B cell (primary cell): Measurements from ENCODE around the gene PPP1R3C. TPM values are rescaled to one million over a fixed set of nuclear protein-coding genes. Genes with fewer than 3 reads are reported as not detected.

ENCODE experiments used
- ATAC-seq: fragments of 200-7000 bp; cut with Tn5 transposase; one replicate; pipeline ENCODE4 v1.10.0; 2021; ENCODE audit warnings: low read depth, mild to moderate bottlenecking, moderate number of reproducible peaks, moderate library complexity
- CTCF ChIA-PET: fragments of 350-600 bp; sonication (Branson Sonifier 250); formaldehyde crosslinking; loops from one replicate; lab custom pipeline; 2021; ENCODE audit warnings: antibody characterized with exemption, inconsistent platforms; lab: Charles Lee
- POLR2A ChIA-PET: fragments of 350-600 bp; sonication (Branson Sonifier 250); formaldehyde crosslinking; loops from one replicate; lab custom pipeline; 2021; ENCODE audit warnings: antibody characterized with exemption; lab: Charles Lee
- DNase-seq: peaks from one replicate; pipeline ENCODE4 v3.0.0; 2013
- H2AFZ ChIP-seq: 2 replicates; pipeline ENCODE4 v1.6.1; 2012; ENCODE audit warnings: mild to moderate bottlenecking, low read depth, low read length; ENCODE audit not compliant: insufficient read depth, poor library complexity, severe bottlenecking
- H3K27ac ChIP-seq, 2 donors: 1 replicate in 1 of 2; 2 replicates in 1 of 2; pipeline ENCODE4 v1.5.1; 2012 to 2013; ENCODE audit warnings: low read length in 2 of 2, mild to moderate bottlenecking in 2 of 2, moderate library complexity in 1 of 2
- H3K27me3 ChIP-seq, 4 experiments: fragments of 200-600 bp in 1 of 4; sonication (generic) in 1 of 4; replicated peaks in 1 of 4; 1 replicate in 2 of 4; 2 replicates in 2 of 4; pipeline versions ENCODE4 v1.6.1 to v1.7.0; 2013 to 2016; ENCODE audit warnings: low read length in 3 of 4, mild to moderate bottlenecking in 2 of 4, mixed read lengths in 1 of 4, moderate library complexity in 1 of 4; ENCODE audit not compliant: insufficient read depth in 4 of 4, control insufficient read depth in 3 of 4; ENCODE audit errors: control extremely low read depth in 1 of 4
- H3K36me3 ChIP-seq, 2 experiments: replicated peaks in 1 of 2; 1 replicate in 1 of 2; 2 replicates in 1 of 2; pipeline versions ENCODE4 v1.6.1 to v1.7.1; 2013; ENCODE audit warnings: low read length in 1 of 2; ENCODE audit not compliant: insufficient read depth in 2 of 2, control insufficient read depth in 1 of 2; ENCODE audit errors: control extremely low read depth in 1 of 2, extremely low read depth in 1 of 2
- H3K4me1 ChIP-seq, 2 donors: fragments of 200-600 bp in 1 of 2; sonication (generic) in 1 of 2; 1 replicate in 1 of 2; 2 replicates in 1 of 2; pipeline versions ENCODE4 v1.5.1 to v1.6.1; 2013 to 2017; ENCODE audit warnings: low read length in 2 of 2; ENCODE audit not compliant: control insufficient read depth in 2 of 2, insufficient read depth in 2 of 2
- H3K4me2 ChIP-seq: replicated peaks from 2 replicates; pipeline ENCODE3; 2012; ENCODE audit warnings: mild to moderate bottlenecking, low read depth, low read length; ENCODE audit not compliant: poor library complexity, severe bottlenecking
- H3K4me3 ChIP-seq, 5 experiments: fragments of 200-600 bp in 1 of 5; sonication (generic) in 1 of 5; 1 replicate in 3 of 5; 2 replicates in 2 of 5; pipeline versions ENCODE4 v1.5.1 to v1.7.0; 2011 to 2016; ENCODE audit warnings: low read length in 4 of 5, mild to moderate bottlenecking in 4 of 5, low read depth in 2 of 5, control low read depth in 1 of 5, moderate library complexity in 1 of 5; ENCODE audit not compliant: insufficient read depth in 1 of 5; ENCODE audit errors: control extremely low read depth in 1 of 5, extremely low read depth in 1 of 5
- H3K79me2 ChIP-seq: fragments of 200-600 bp; sonication (generic); one replicate; pipeline ENCODE4 v1.6.0; 2016; ENCODE audit warnings: low read length; ENCODE audit not compliant: control insufficient read depth, insufficient read depth
- H3K9ac ChIP-seq: fragments of 200-600 bp; sonication (generic); 2 replicates; pipeline ENCODE4 v1.6.1; 2017; ENCODE audit warnings: mild to moderate bottlenecking, low read length, moderate library complexity
- H3K9me3 ChIP-seq, 3 donors: one replicate each; pipeline versions ENCODE4 v1.6.1 to v1.7.1; 2013; ENCODE audit warnings: low read length in 2 of 3; ENCODE audit not compliant: control insufficient read depth in 2 of 3, insufficient read depth in 1 of 3; ENCODE audit errors: control extremely low read depth in 1 of 3
- H4K20me1 ChIP-seq: 2 replicates; pipeline ENCODE4 v1.6.0; 2012; ENCODE audit warnings: mild to moderate bottlenecking, low read length; ENCODE audit not compliant: insufficient read depth, control insufficient read depth, poor library complexity, severe bottlenecking
- H3K27ac Mint-ChIP-seq: one replicate; pipeline ENCODE4 v1.8.0; 2021; ENCODE audit warnings: mixed read lengths
- H3K27me3 Mint-ChIP-seq: one replicate; pipeline ENCODE4 v1.8.0; 2021; ENCODE audit warnings: mixed read lengths
- H3K4me1 Mint-ChIP-seq: one replicate; pipeline ENCODE4 v1.8.0; 2021; ENCODE audit warnings: mixed read lengths
- H3K4me3 Mint-ChIP-seq: one replicate; pipeline ENCODE4 v1.8.0; 2021; ENCODE audit warnings: mixed read lengths
- H3K9me3 Mint-ChIP-seq: one replicate; pipeline ENCODE4 v1.8.0; 2022; ENCODE audit warnings: mixed read lengths; ENCODE audit not compliant: insufficient read depth
- CTCF ChIP-seq: fragments of 200-600 bp; IDR thresholded peaks from one replicate; pipeline ENCODE4 v1.8.0; 2022; ENCODE audit warnings: antibody characterized with exemption, mild to moderate bottlenecking
- EZH2 ChIP-seq: IDR thresholded peaks from 2 replicates; pipeline ENCODE4 v1.6.1; 2012; ENCODE audit warnings: borderline replicate concordance, low read depth, mild to moderate bottlenecking, moderate library complexity, low read length; ENCODE audit not compliant: insufficient read depth, poor library complexity, severe bottlenecking
- WGBS: methylation state at CpG from one replicate; pipeline ENCODE4 v1.1.5; 2013; ENCODE audit warnings: missing lambda C conversion rate; ENCODE audit not compliant: insufficient coverage; 5-methylcytosine and 5-hydroxymethylcytosine counted together
- intact Hi-C: fragments of 100-400 bp; cut with micrococcal nuclease; formaldehyde crosslinking; loops from one replicate; pipeline ENCODE4 v1.10.0; 2022
- polyA plus RNA-seq: library from polyadenylated mRNA; depleted of rRNA; stranded (reverse); fragments of >200 nt; gene quantifications from 2 replicates; pipeline ENCODE4 v1.2.3, GENCODE V29; 2012
- total RNA-seq, 2 donors: library from RNA; stranded (reverse); fragments of 120-200 nt in 1 of 2; gene quantifications; 1 replicate in 1 of 2; 2 replicates in 1 of 2; pipeline versions ENCODE4 v1.2.3 to v1.2.4, GENCODE V29; 2013 to 2022

The PPP1R3C gene
- total and polyA plus RNA-seq, 2 donors (not counting 1 experiment from before 2014, with no cell fraction given): not detected

GRCh38 chr10:91592266-91592975 is 40.5 kb downstream of the PPP1R3C start:
- 94% methylated on average over 7 of the region's 8 CpGs for WGBS
- no peak overlapping the region for H3K4me2 ChIP-seq
- Mint-ChIP-seq H3K4me3 (no peak overlapping the region), H3K27me3 (peaks cover 25% of the 10 kb centered on the region), H3K9me3 (no peaks in the 10 kb centered on the region), H3K27ac (no peak overlapping the region), H3K4me1 (no peaks in the 10 kb centered on the region)
- no peak for TF ChIP-seq EZH2
- TF ChIP-seq CTCF: no peak
- ChIA-PET POLR2A (no interaction called here), CTCF (no interaction called here)
- H3K4me1 ChIP-seq: no peaks in the 10 kb centered on the region
- no peak overlapping the region for H2AFZ ChIP-seq
- H3K79me2 ChIP-seq: no peaks in the 10 kb centered on the region
- H3K36me3 ChIP-seq: no peaks in the 10 kb centered on the region
- intact Hi-C loops: no loop called here
- H4K20me1 ChIP-seq: no peaks in the 10 kb centered on the region
- ATAC-seq (no peak), DNase-seq (no peak)
- H3K9me3 ChIP-seq: no peaks in the 10 kb centered on the region
- no peak overlapping the region for H3K27ac ChIP-seq
- no peaks in the 10 kb centered on the region for H3K27me3 ChIP-seq
- no peak overlapping the region for H3K4me3 ChIP-seq
- no peak overlapping the region for H3K9ac ChIP-seq

- H3K9me3 ChIP-seq: no peaks in the 10 kb centered on the region
- Mint-ChIP-seq H3K4me3 (no peak overlapping the region), H3K4me1 (no peaks in the 10 kb centered on the region), H3K9me3 (no peaks in the 10 kb centered on the region), H3K27me3 (peaks cover 25% of the 10 kb centered on the region), H3K27ac (no peak overlapping the region)
- no peak overlapping the region for H3K4me3 ChIP-seq
- ATAC-seq (no peak), DNase-seq (no peak)
- WGBS: no CpG with 5 or more reads among the region's 7 CpGs
- H2AFZ ChIP-seq: no peak overlapping the region
- no peaks in the 10 kb centered on the region for H3K27me3 ChIP-seq
- H3K9ac ChIP-seq: no peak overlapping the region
- intact Hi-C loops: no loop called here
- no peak overlapping the region for H3K27ac ChIP-seq
- ChIA-PET CTCF (no interaction called here), POLR2A (no interaction called here)
- H3K36me3 ChIP-seq: no peaks in the 10 kb centered on the region
- no peaks in the 10 kb centered on the region for H3K4me1 ChIP-seq
- TF ChIP-seq CTCF: no peak
- TF ChIP-seq EZH2: no peak
- H3K79me2 ChIP-seq: no peaks in the 10 kb centered on the region
- no peak overlapping the region for H3K4me2 ChIP-seq
- H4K20me1 ChIP-seq: no peaks in the 10 kb centered on the region
Measured at GRCh38 chr10:91591797-91592174, 41.1 kb downstream of the PPP1R3C start.
